Trophoblast cell (in vitro differentiated cells and primary cell): Measurements from ENCODE around the gene ATP9B.

ENCODE experiments used
- DNase-seq, 2 donors: peaks; one replicate each; pipeline ENCODE4 v3.0.0-alpha.2; 2016
- H2AFZ ChIP-seq: 2 replicates; pipeline ENCODE4 v1.6.1; 2013; ENCODE audit warnings: low read length, moderate library complexity, mild to moderate bottlenecking; ENCODE audit not compliant: insufficient read depth, poor library complexity
- H2AK5ac ChIP-seq: 2 replicates; pipeline ENCODE4 v1.6.1; 2013; ENCODE audit warnings: mild to moderate bottlenecking, low read length
- H2BK120ac ChIP-seq: 2 replicates; pipeline ENCODE4 v1.6.1; 2013; ENCODE audit warnings: low read length, mild to moderate bottlenecking, moderate library complexity; ENCODE audit not compliant: insufficient read depth, poor library complexity
- H2BK12ac ChIP-seq: 2 replicates; pipeline ENCODE4 v1.6.1; 2013; ENCODE audit warnings: mild to moderate bottlenecking, low read length, moderate library complexity
- H2BK5ac ChIP-seq: 2 replicates; pipeline ENCODE4 v1.6.1; 2013; ENCODE audit warnings: low read length, low read depth, moderate library complexity, mild to moderate bottlenecking; ENCODE audit not compliant: poor library complexity
- H3K14ac ChIP-seq: 2 replicates; pipeline ENCODE4 v1.6.1; 2013; ENCODE audit warnings: mild to moderate bottlenecking, low read length
- H3K18ac ChIP-seq: 2 replicates; pipeline ENCODE4 v1.6.1; 2013; ENCODE audit warnings: mild to moderate bottlenecking, low read length
- H3K23ac ChIP-seq: 2 replicates; pipeline ENCODE4 v1.6.1; 2013; ENCODE audit warnings: low read length
- H3K27ac ChIP-seq: 2 replicates; pipeline ENCODE4 v1.5.1; 2013; ENCODE audit warnings: low read depth, mild to moderate bottlenecking, inconsistent platforms, low read length, moderate library complexity
- H3K27me3 ChIP-seq: 2 replicates; pipeline ENCODE4 v1.6.1; 2013; ENCODE audit warnings: inconsistent platforms, mild to moderate bottlenecking, low read length, moderate library complexity; ENCODE audit not compliant: insufficient read depth
- H3K36me3 ChIP-seq, 2 experiments: 1 replicate in 1 of 2; 2 replicates in 1 of 2; pipeline ENCODE4 v1.6.1; 2013; ENCODE audit warnings: low read length in 2 of 2, mild to moderate bottlenecking in 2 of 2, moderate library complexity in 1 of 2; ENCODE audit not compliant: insufficient read depth in 2 of 2, control insufficient read depth in 1 of 2
- H3K4ac ChIP-seq: 2 replicates; pipeline ENCODE4 v1.6.1; 2013; ENCODE audit warnings: low read depth, mild to moderate bottlenecking, low read length, moderate library complexity
- H3K4me1 ChIP-seq, 2 experiments: 1 replicate in 1 of 2; 2 replicates in 1 of 2; pipeline ENCODE4 v1.6.1; 2013; ENCODE audit warnings: low read length in 2 of 2, mild to moderate bottlenecking in 2 of 2, moderate library complexity in 1 of 2; ENCODE audit not compliant: insufficient read depth in 2 of 2, control insufficient read depth in 1 of 2
- H3K4me2 ChIP-seq: 2 replicates; pipeline ENCODE4 v1.6.1; 2013; ENCODE audit warnings: inconsistent platforms, mild to moderate bottlenecking, low read length, moderate library complexity
- H3K4me3 ChIP-seq: 2 replicates; pipeline ENCODE4 v1.5.1; 2013; ENCODE audit warnings: mild to moderate bottlenecking, low read depth, low read length, inconsistent platforms
- H3K79me1 ChIP-seq: one replicate; pipeline ENCODE4 v1.6.1; 2013; ENCODE audit warnings: low read length
- H3K79me2 ChIP-seq: 2 replicates; pipeline ENCODE4 v1.6.1; 2013; ENCODE audit warnings: low read length, mild to moderate bottlenecking; ENCODE audit not compliant: control insufficient read depth, insufficient read depth, poor library complexity
- H3K9ac ChIP-seq: 2 replicates; pipeline ENCODE4 v1.6.1; 2013; ENCODE audit warnings: mild to moderate bottlenecking, low read length
- H3K9me3 ChIP-seq: 2 replicates; pipeline ENCODE4 v1.6.1; 2013; ENCODE audit warnings: low read depth, mild to moderate bottlenecking, control low read depth, inconsistent platforms, low read length; ENCODE audit not compliant: insufficient read depth
- H4K12ac ChIP-seq: 2 replicates; pipeline ENCODE4 v1.6.1; 2013; ENCODE audit warnings: low read depth, mild to moderate bottlenecking, low read length, moderate library complexity
- H4K8ac ChIP-seq: 2 replicates; pipeline ENCODE4 v1.6.1; 2013; ENCODE audit warnings: low read depth, mild to moderate bottlenecking, low read length, moderate library complexity
- H4K91ac ChIP-seq: one replicate; pipeline ENCODE4 v1.6.1; 2013; ENCODE audit warnings: low read depth, mild to moderate bottlenecking, low read length, moderate library complexity
- WGBS: extraction: QIAGEN DNeasy Blood & Tissue Kit; methylation state at CpG from one replicate; pipeline ENCODE4 v1.1.7; 2013; ENCODE audit warnings: missing lambda C conversion rate; ENCODE audit not compliant: insufficient read length, insufficient coverage; ENCODE audit errors: extremely low coverage; 5-methylcytosine and 5-hydroxymethylcytosine counted together

ATP9B gene

GRCh38 chr18:79046522-79046921 lies 22.7 kb upstream of the ATP9B start:
- DNase-seq: no peak
- H3K9me3 ChIP-seq: peaks cover 6% of the 10 kb centered on the region
- H3K79me1 ChIP-seq: no peaks in the 10 kb centered on the region
- no peak overlapping the region for H2AK5ac ChIP-seq
- no CpG with 5 or more reads among the region's 14 CpGs for WGBS
- no peaks in the 10 kb centered on the region for H3K79me2 ChIP-seq
- no peak overlapping the region for H2BK120ac ChIP-seq
- H2BK12ac ChIP-seq: no peak overlapping the region
- no peak overlapping the region for H3K27ac ChIP-seq
- no peak overlapping the region for H4K8ac ChIP-seq
- no peaks in the 10 kb centered on the region for H3K36me3 ChIP-seq
- no peaks in the 10 kb centered on the region for H3K4me1 ChIP-seq
- H3K4ac ChIP-seq: no peak overlapping the region
- no peak overlapping the region for H3K4me2 ChIP-seq
- H4K91ac ChIP-seq: no peak overlapping the region
- no peak overlapping the region for H2AFZ ChIP-seq
- H4K12ac ChIP-seq: no peak overlapping the region
- H2BK5ac ChIP-seq: no peak overlapping the region
- no peak overlapping the region for H3K9ac ChIP-seq
- no peak overlapping the region for H3K4me3 ChIP-seq
- no peak overlapping the region for H3K18ac ChIP-seq
- no peak overlapping the region for H3K23ac ChIP-seq
- H3K27me3 ChIP-seq: no peaks in the 10 kb centered on the region
- no peak overlapping the region for H3K14ac ChIP-seq

GRCh38 chr18:79047556-79048244 lies 21.5 kb upstream of the ATP9B start:
- Histone ChIP-seq H2BK120ac (no peak overlapping the region), H2BK12ac (no peak overlapping the region), H4K91ac (no peak overlapping the region), H3K4me1 (no peaks in the 10 kb centered on the region), H3K4ac (no peak overlapping the region), H3K23ac (no peak overlapping the region), H3K27me3 (no peaks in the 10 kb centered on the region), H3K14ac (no peak overlapping the region), H3K4me3 (no peak overlapping the region), H3K18ac (no peak overlapping the region), H3K9ac (no peak overlapping the region), H3K79me2 (no peaks in the 10 kb centered on the region), H2AK5ac (no peak overlapping the region), H4K8ac (no peak overlapping the region), H3K36me3 (no peaks in the 10 kb centered on the region), H3K9me3 (peaks cover 5% of the 10 kb centered on the region), H3K79me1 (no peaks in the 10 kb centered on the region), H4K12ac (no peak overlapping the region), H3K27ac (no peak overlapping the region), H2AFZ (no peak overlapping the region), H3K4me2 (no peak overlapping the region), H2BK5ac (no peak overlapping the region)
- DNase-seq: no peak
- WGBS: no CpG with 5 or more reads among the region's 36 CpGs

- H2BK5ac ChIP-seq: no peak overlapping the region
- no peak overlapping the region for H3K4me2 ChIP-seq
- H3K36me3 ChIP-seq: no peaks in the 10 kb centered on the region
- no peak overlapping the region for H3K4me3 ChIP-seq
- no peak overlapping the region for H3K14ac ChIP-seq
- no peak overlapping the region for H2AK5ac ChIP-seq
- no peaks in the 10 kb centered on the region for H3K79me1 ChIP-seq
- no peaks in the 10 kb centered on the region for H3K4me1 ChIP-seq
- H4K12ac ChIP-seq: no peak overlapping the region
- WGBS: no CpG with 5 or more reads among the region's 8 CpGs
- H2BK12ac ChIP-seq: no peak overlapping the region
- H3K18ac ChIP-seq: no peak overlapping the region
- no peak overlapping the region for H4K91ac ChIP-seq
- H3K79me2 ChIP-seq: no peaks in the 10 kb centered on the region
- no peak overlapping the region for H2AFZ ChIP-seq
- no peak overlapping the region for H4K8ac ChIP-seq
- H3K4ac ChIP-seq: no peak overlapping the region
- no peak overlapping the region for H3K23ac ChIP-seq
- H3K9ac ChIP-seq: no peak overlapping the region
- no peak overlapping the region for H3K27ac ChIP-seq
- peaks cover 5% of the 10 kb centered on the region for H3K9me3 ChIP-seq
- no peak for DNase-seq
- no peaks in the 10 kb centered on the region for H3K27me3 ChIP-seq
- H2BK120ac ChIP-seq: no peak overlapping the region
Observed at GRCh38 chr18:79048245-79048632, 21.0 kb upstream of the ATP9B start.

- Histone ChIP-seq H2BK5ac (no peak overlapping the region), H3K36me3 (no peaks in the 10 kb centered on the region), H3K79me2 (no peaks in the 10 kb centered on the region), H2BK120ac (no peak overlapping the region), H3K79me1 (no peaks in the 10 kb centered on the region), H3K18ac (no peak overlapping the region), H4K8ac (no peak overlapping the region), H3K4me2 (no peak overlapping the region), H3K9ac (no peak overlapping the region), H3K4ac (no peak overlapping the region), H3K23ac (no peak overlapping the region), H2BK12ac (no peak overlapping the region), H2AK5ac (no peak overlapping the region), H3K4me1 (no peaks in the 10 kb centered on the region), H2AFZ (no peak overlapping the region), H4K91ac (no peak overlapping the region), H4K12ac (no peak overlapping the region), H3K27ac (no peak overlapping the region), H3K14ac (no peak overlapping the region), H3K4me3 (no peak overlapping the region), H3K27me3 (no peaks in the 10 kb centered on the region), H3K9me3 (peaks cover 5% of the 10 kb centered on the region)
- no peak for DNase-seq
- WGBS: no CpG with 5 or more reads among the region's 3 CpGs
Observed at GRCh38 chr18:79049506-79049905, 19.7 kb upstream of the ATP9B start.
